Stimulated activated memory B cell treated with anti-CD40 and anti-IgM and Interleukin-4, amounts not matched to agents 10 μg/mL and 1 μg/mL and 100 μg/mL, for 72 hours (primary cell): Measurements from ENCODE around the gene ROMO1.
A peak's percentile ranks its signal among the peaks of the same experiment; 100 is the strongest.
"Not testable (repeated sequence)": the region's sequence is repeated elsewhere in the genome, so short reads cannot be mapped to it uniquely, and the experiment has no call there.

ENCODE experiments used
- ATAC-seq: fragments of 150-1000 bp; cut with Tn5 transposase; 2 replicates; pipeline ENCODE4 v1.10.0; 2021
- H3K27ac Mint-ChIP-seq: one replicate; pipeline ENCODE4 v1.8.0; 2022; ENCODE audit warnings: mild to moderate bottlenecking, mixed read lengths
- H3K27me3 Mint-ChIP-seq: one replicate; pipeline ENCODE4 v1.8.0; 2022; ENCODE audit warnings: mixed read lengths
- H3K36me3 Mint-ChIP-seq: one replicate; pipeline ENCODE4 v1.8.0; 2022; ENCODE audit warnings: mixed read lengths
- H3K4me1 Mint-ChIP-seq: one replicate; pipeline ENCODE4 v1.8.0; 2022; ENCODE audit warnings: mixed read lengths
- H3K4me3 Mint-ChIP-seq: one replicate; pipeline ENCODE4 v1.8.0; 2022; ENCODE audit warnings: mild to moderate bottlenecking, moderate library complexity, mixed read lengths
- H3K9me3 Mint-ChIP-seq: one replicate; pipeline ENCODE4 v1.8.0; 2022; ENCODE audit warnings: mixed read lengths

ROMO1 gene

DNA sequence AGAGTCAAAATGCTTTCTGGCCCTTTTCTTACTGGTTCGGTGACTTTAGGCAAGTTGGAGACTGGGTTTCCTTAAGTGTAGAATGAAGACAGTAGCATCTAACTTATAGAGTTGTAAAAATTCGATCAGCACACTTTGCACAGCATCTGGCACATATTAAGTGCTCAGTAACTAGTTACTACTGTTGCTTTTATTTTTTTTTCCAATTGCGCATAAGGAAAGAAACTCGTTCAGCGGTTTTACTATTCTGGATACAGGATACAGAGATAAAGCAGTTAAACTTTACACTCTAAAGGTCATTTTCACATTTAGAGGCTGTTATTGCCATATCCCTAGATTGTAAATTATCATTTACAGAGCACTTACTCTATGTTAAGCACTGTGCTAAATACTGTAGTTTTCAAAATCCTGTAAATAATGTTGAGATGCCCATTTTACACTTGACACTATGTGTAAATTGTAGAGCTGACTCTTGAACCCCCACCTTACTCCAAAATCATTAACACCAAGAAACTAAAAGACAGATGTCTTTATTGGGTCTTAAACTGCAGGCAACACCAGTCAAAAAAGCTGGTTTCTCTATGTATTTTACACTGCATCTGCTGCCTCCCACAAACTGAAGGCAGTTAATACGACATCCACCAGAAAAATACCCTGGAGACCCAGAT, 886 bp downstream of the ROMO1 start:
- H3K27me3 Mint-ChIP-seq = no peaks in the 10 kb centered on the region
- no peaks in the 10 kb centered on the region for H3K9me3 Mint-ChIP-seq
- H3K4me1 Mint-ChIP-seq = peaks cover 32% of the 10 kb centered on the region
- peaks cover 29% of the 10 kb centered on the region for H3K36me3 Mint-ChIP-seq
- H3K27ac Mint-ChIP-seq = peak overlapping the region; percentile 92
- ATAC-seq = no peak
- H3K4me3 Mint-ChIP-seq = peak overlapping the region; percentile 93

- H3K27ac Mint-ChIP-seq = peak overlapping the region; percentile 92
- H3K36me3 Mint-ChIP-seq = peaks cover 25% of the 10 kb centered on the region
- H3K4me1 Mint-ChIP-seq = peaks cover 32% of the 10 kb centered on the region
- H3K9me3 Mint-ChIP-seq = no peaks in the 10 kb centered on the region
- no peak for ATAC-seq
- no peaks in the 10 kb centered on the region for H3K27me3 Mint-ChIP-seq
- H3K4me3 Mint-ChIP-seq = peak overlapping the region; percentile 93
Observed at GRCh38 chr20:35700625-35701148, 1.5 kb downstream of the ROMO1 start.

DNA sequence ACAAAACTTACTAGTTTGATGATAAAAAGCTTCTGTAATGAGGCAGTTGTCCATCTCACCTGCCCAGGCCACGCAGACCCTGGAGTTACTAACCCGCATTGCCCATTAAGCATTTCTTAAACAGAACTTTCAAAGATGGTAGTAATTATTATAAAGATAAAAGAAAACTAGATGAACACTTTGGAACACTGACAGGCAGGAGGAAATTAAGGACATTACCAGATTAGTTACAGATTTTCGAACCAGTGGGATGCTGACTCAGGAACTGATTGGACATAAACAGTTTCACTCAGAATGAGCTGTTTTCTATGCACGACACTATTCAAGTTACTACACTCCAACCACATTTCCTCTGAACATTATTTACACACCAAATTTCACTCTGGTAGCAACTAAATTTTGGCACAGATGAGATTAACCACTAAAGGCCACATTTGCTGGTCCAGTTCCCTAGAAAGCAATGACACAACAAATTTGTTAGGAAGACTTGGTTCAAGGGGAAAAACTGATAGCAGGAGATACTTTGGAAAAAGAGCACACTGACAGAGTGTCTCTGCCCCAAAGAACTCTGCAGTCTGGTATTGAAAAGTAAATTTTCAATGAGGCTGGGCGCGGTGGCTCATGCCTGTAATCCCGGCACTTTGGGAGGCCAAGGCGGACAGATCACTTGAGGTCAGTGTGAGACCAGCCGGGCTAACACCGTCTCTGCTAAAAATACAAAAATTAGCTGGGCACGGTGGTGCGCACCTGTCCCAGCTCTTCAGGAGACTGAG, 3.0 kb downstream of the ROMO1 start:
- Mint-ChIP-seq H3K36me3 (peaks cover 29% of the 10 kb centered on the region), H3K27ac (no peak overlapping the region), H3K9me3 (no peaks in the 10 kb centered on the region), H3K4me3 (no peak overlapping the region), H3K4me1 (peaks cover 31% of the 10 kb centered on the region), H3K27me3 (no peaks in the 10 kb centered on the region)
- ATAC-seq = no peak

DNA sequence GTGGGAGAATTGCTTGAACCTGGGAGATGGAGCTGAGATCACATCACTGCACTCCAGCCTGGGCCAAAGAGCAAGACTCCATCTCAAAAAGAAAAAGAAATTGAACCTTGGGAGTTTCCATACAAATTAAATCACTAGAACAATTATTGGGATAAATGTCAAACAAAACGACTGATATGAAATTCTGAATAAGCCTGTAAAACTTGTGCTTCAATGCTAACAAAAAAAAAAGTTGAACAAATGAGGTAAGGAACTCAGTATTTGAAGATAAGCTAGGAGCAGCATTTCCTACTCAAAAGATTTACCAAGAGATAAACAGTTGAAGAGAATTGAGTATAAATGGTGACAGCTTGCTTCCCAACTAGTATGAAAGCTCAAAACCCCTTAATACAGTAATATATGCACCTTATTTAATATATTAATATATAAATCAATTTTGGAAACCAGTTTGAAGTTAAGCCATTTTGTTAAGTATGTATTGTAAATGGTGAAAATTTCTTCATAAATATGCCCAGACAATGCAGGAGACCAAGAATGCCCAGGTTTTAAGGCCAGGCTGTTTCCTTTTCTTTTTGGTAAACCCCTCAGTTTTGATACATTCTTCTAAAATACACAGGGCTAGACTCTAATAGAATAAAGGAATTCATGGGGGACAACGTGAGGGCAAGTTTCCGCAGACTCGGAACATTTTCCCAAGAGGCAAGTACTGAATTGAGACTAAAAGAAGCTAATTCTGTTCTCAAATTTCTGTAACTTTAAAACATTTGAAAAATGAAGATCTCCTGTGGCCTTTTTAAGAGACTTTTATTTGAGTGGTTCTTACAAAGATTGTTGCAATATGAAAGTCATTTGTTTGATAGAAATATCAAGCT, 3.9 kb downstream of the ROMO1 start:
- Mint-ChIP-seq H3K27ac (no peak overlapping the region), H3K9me3 (no peaks in the 10 kb centered on the region), H3K36me3 (peaks cover 29% of the 10 kb centered on the region)

GRCh38 chr20:35704514-35705261, 5.5 kb downstream of the ROMO1 start:
- Mint-ChIP-seq H3K4me1 (peaks cover 15% of the 10 kb centered on the region), H3K4me3 (no peak overlapping the region), H3K36me3 (peaks cover 35% of the 10 kb centered on the region), H3K27me3 (no peaks in the 10 kb centered on the region), H3K27ac (no peak overlapping the region), H3K9me3 (no peaks in the 10 kb centered on the region)
- no peak for ATAC-seq

More for the DNA sequence above, 3.9 kb downstream of the ROMO1 start:
- no peaks in the 10 kb centered on the region for H3K27me3 Mint-ChIP-seq
- H3K4me3 Mint-ChIP-seq = no peak overlapping the region
- no peak for ATAC-seq
- peaks cover 22% of the 10 kb centered on the region for H3K4me1 Mint-ChIP-seq

GRCh38 chr20:35705894-35706293, 6.7 kb downstream of the ROMO1 start:
- not testable (repeated sequence) for H3K4me1 Mint-ChIP-seq, ATAC-seq, H3K9me3 Mint-ChIP-seq, H3K27me3 Mint-ChIP-seq, H3K4me3 Mint-ChIP-seq
- peaks cover 40% of the 10 kb centered on the region for H3K36me3 Mint-ChIP-seq
- peak overlapping the region; percentile 19 for H3K27ac Mint-ChIP-seq

DNA sequence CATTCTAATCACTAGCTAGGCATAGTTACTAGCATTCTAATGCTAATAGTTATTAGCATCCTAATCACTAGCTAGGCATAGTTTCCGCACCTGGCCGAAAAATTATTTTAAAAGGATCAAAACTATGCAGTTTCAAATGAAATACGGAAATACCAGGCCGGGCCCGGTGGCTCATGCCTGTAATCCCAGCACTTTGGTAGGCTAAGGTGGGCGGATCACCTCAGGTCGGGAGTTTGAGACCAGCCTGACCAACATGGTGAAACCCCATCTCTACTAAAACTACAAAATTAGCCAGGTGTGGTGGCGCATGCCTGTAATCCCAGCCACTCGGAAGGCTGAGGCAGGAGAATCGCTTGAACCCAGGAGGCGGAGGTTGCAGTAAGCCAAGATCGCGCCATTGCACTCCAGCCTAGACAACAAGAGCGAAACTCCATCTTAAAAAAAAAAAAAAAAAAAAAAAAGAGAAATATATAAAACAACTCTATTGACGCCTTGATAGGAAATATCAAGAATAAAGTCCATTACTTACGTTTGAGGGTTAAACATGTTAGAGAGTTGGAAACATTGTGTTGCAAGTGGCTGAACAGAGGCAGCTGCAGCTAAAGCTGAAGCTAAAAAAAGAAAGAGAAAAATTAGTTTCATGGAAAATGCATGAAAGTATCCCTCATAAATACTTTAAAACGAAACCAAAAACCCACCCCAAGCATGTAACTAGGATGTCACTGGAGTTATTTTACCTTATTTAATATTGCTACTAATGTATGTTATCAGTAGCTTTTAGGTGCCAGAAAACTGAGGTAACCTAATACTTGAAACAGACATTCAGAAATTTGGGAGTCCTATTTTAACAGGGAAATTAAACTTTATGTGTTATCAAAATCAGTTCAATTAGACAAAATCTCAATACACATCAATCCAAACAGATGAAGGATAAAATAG, 7.7 kb downstream of the ROMO1 start:
- peaks cover 14% of the 10 kb centered on the region for H3K4me1 Mint-ChIP-seq
- H3K36me3 Mint-ChIP-seq = peaks cover 50% of the 10 kb centered on the region
- ATAC-seq, H3K4me3 Mint-ChIP-seq, H3K27me3 Mint-ChIP-seq, H3K27ac Mint-ChIP-seq, H3K9me3 Mint-ChIP-seq: not testable (repeated sequence)

GRCh38 chr20:35708502-35708901, 9.3 kb downstream of the ROMO1 start:
- no peaks in the 10 kb centered on the region for H3K9me3 Mint-ChIP-seq
- no peak overlapping the region for H3K4me3 Mint-ChIP-seq
- peaks cover 21% of the 10 kb centered on the region for H3K4me1 Mint-ChIP-seq
- peaks cover 44% of the 10 kb centered on the region for H3K36me3 Mint-ChIP-seq
- no peaks in the 10 kb centered on the region for H3K27me3 Mint-ChIP-seq
- H3K27ac Mint-ChIP-seq = no peak overlapping the region
- no peak for ATAC-seq

GRCh38 chr20:35709259-35709658, 10.1 kb downstream of the ROMO1 start:
- Mint-ChIP-seq H3K27ac (peak overlapping the region; percentile 49), H3K9me3 (no peaks in the 10 kb centered on the region), H3K36me3 (peaks cover 43% of the 10 kb centered on the region), H3K27me3 (no peaks in the 10 kb centered on the region), H3K4me3 (no peak overlapping the region), H3K4me1 (peaks cover 28% of the 10 kb centered on the region)
- ATAC-seq = no peak

GRCh38 chr20:35710039-35710438, 10.8 kb downstream of the ROMO1 start:
- no peaks in the 10 kb centered on the region for H3K27me3 Mint-ChIP-seq
- H3K4me3 Mint-ChIP-seq = no peak overlapping the region
- peaks cover 39% of the 10 kb centered on the region for H3K36me3 Mint-ChIP-seq
- H3K4me1 Mint-ChIP-seq = peaks cover 31% of the 10 kb centered on the region
- H3K9me3 Mint-ChIP-seq = no peaks in the 10 kb centered on the region
- H3K27ac Mint-ChIP-seq = no peak overlapping the region
- ATAC-seq = no peak

DNA sequence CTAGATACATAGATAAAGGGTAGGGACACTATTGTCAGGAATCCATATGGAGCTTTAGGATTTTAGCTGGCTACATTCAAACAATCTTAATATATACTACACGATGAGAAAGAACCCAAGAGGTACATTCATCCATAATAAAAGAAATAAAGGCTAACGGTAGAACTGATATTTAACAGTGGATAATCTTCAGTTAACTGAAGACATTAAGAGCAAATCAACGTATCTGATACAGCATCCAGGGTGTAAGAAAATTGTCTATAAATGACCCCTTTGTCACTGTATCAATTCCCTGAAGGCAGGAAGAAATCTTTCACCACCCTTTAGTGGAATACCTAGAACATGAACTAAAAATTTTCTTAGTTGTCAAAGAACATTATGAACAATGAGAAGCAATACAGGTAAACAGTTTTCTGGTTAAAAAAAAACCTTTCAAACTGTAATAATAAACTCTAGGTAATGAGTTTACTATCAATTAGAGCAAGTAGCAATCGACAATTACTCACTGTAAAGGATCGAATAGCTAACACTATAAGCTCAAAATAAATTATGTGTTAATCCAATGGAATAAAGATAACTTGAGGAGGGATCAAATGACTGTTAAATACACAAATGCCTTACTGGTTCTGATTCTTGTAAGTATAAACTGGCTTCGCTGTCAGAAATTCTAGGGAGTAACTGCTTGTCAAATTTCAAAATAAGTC, 11.8 kb downstream of the ROMO1 start:
- ATAC-seq = no peak
- Mint-ChIP-seq H3K36me3 (peaks cover 42% of the 10 kb centered on the region), H3K27me3 (no peaks in the 10 kb centered on the region), H3K4me1 (peaks cover 41% of the 10 kb centered on the region), H3K9me3 (no peaks in the 10 kb centered on the region), H3K4me3 (no peak overlapping the region), H3K27ac (peak overlapping the region; percentile 53)

DNA sequence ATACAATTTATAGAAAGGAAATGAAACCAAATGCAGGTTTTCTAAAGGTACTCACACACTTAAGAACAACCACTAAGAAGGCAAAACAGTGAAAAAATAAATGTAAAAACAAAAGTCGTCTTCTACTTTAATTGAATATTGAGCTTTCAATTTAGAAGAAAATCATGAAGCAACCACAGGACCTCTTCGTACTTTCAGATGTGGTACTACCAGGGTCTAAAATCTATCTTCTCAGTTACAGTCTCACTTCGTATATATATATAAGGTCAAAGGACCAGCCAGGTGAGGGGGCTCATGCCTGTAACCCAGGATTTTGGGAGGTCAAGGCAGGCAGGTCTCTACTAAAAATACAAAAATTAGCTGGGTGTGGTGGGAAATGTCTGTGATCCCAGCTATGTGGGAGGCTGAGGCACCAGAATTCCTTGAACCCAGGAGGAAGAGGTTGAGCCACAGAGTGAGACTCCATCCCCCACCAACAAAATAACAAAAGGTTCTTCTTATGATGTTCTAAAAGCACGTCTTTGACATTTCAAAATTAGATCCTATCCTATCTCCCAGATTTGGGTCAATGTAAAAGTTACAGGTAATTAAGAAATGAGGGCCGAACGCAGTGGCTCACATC, 12.5 kb downstream of the ROMO1 start:
- H3K27me3 Mint-ChIP-seq = no peaks in the 10 kb centered on the region
- ATAC-seq = no peak
- H3K27ac Mint-ChIP-seq = peak overlapping the region; percentile 53
- H3K4me3 Mint-ChIP-seq = peak overlapping the region; percentile 43
- no peaks in the 10 kb centered on the region for H3K9me3 Mint-ChIP-seq
- H3K4me1 Mint-ChIP-seq = peaks cover 42% of the 10 kb centered on the region
- H3K36me3 Mint-ChIP-seq = peaks cover 45% of the 10 kb centered on the region

- not testable (repeated sequence) for H3K9me3 Mint-ChIP-seq, ATAC-seq
Observed at GRCh38 chr20:35713120-35713519, 13.9 kb downstream of the ROMO1 start.

More at GRCh38 chr20:35713120-35713519, 13.9 kb downstream of the ROMO1 start:
- not testable (repeated sequence) for H3K27ac Mint-ChIP-seq, H3K4me3 Mint-ChIP-seq, H3K27me3 Mint-ChIP-seq
- Mint-ChIP-seq H3K4me1 (peaks cover 42% of the 10 kb centered on the region), H3K36me3 (peaks cover 49% of the 10 kb centered on the region)
